ENCODE data around the gene RTRAF.
A peak's percentile ranks its signal among the peaks of the same experiment; 100 is the strongest.

The RTRAF gene

GRCh38 chr14:52020866-52021717 lies 31.7 kb downstream of the RTRAF start:
- DNase-seq (ENCODE audit: low read depth): no peak

- DNase-seq (ENCODE audit: low read depth): no peak
Measured at GRCh38 chr14:52021957-52022600, 32.7 kb downstream of the RTRAF start.

- no peak for DNase-seq (ENCODE audit: low read depth)
Measured at GRCh38 chr14:52023518-52023917, 34.2 kb downstream of the RTRAF start.

- no peak for DNase-seq (ENCODE audit: low read depth)
Measured at GRCh38 chr14:52025310-52025709, 36.0 kb downstream of the RTRAF start.

- no peak for DNase-seq (ENCODE audit: low read depth)
Measured at GRCh38 chr14:52026017-52026660, 36.8 kb downstream of the RTRAF start.

- DNase-seq (ENCODE audit: low read depth): no peak
Measured at GRCh38 chr14:52026901-52027300, 37.6 kb downstream of the RTRAF start.

GRCh38 chr14:52029881-52030280 lies 40.5 kb downstream of the RTRAF start:
- no peak for DNase-seq (ENCODE audit: low read depth)

GRCh38 chr14:52031781-52032180 lies 42.4 kb downstream of the RTRAF start:
- DNase-seq (ENCODE audit: low read depth): no peak

- no peak for DNase-seq (ENCODE audit: low read depth)
Measured at GRCh38 chr14:52032204-52032801, 43.0 kb downstream of the RTRAF start.

GRCh38 chr14:52033101-52033642 lies 43.8 kb downstream of the RTRAF start:
- no peak for DNase-seq (ENCODE audit: low read depth)

GRCh38 chr14:52039124-52039815 lies 49.9 kb downstream of the RTRAF start:
- DNase-seq (ENCODE audit: low read depth): no peak

- DNase-seq (ENCODE audit: low read depth): no peak
Measured at GRCh38 chr14:52040598-52040997, 51.3 kb downstream of the RTRAF start.

- no peak for DNase-seq (ENCODE audit: low read depth)
Measured at GRCh38 chr14:52042371-52043289, 53.3 kb downstream of the RTRAF start.

- peak; percentile 13 for DNase-seq (ENCODE audit: low read depth)
Measured at GRCh38 chr14:52043690-52044089, 54.3 kb downstream of the RTRAF start.

GRCh38 chr14:52044791-52045522 lies 55.6 kb downstream of the RTRAF start:
- DNase-seq (ENCODE audit: low read depth): no peak

GRCh38 chr14:52046376-52046917 lies 57.1 kb downstream of the RTRAF start:
- no peak for DNase-seq (ENCODE audit: low read depth)

- no peak for DNase-seq (ENCODE audit: low read depth)
Measured at GRCh38 chr14:52048116-52048515, 58.8 kb downstream of the RTRAF start.

GRCh38 chr14:52048641-52049204 lies 59.4 kb downstream of the RTRAF start:
- no peak for DNase-seq (ENCODE audit: low read depth)

GRCh38 chr14:52049271-52049670 lies 59.9 kb downstream of the RTRAF start:
- DNase-seq (ENCODE audit: low read depth): no peak
